Right atrium auricular region (tissue), 2 donors: ENCODE data around the gene SPNS3. TPM values are rescaled to one million over a fixed set of nuclear protein-coding genes. Genes with fewer than 3 reads are reported as not detected.

ENCODE experiments used
- DNase-seq: peaks from one replicate; pipeline ENCODE4 v3.0.0-alpha.2; 2019; ENCODE audit warnings: low spot score
- H3K27ac ChIP-seq, 2 donors: fragments of 200-600 bp; sonication (generic); 1 replicate in 1 of 2; 2 replicates in 1 of 2; pipeline ENCODE4 v1.5.1; 2016 to 2019
- H3K27me3 ChIP-seq, 2 donors: fragments of 200-600 bp; sonication (generic); one replicate each; pipeline versions ENCODE4 v1.5.1 to v1.6.0; 2017 to 2019
- H3K36me3 ChIP-seq: fragments of 200-600 bp; sonication (generic); one replicate; pipeline ENCODE4 v1.5.1; 2016
- H3K4me1 ChIP-seq, 2 donors: fragments of 200-600 bp; sonication (generic); one replicate each; pipeline versions ENCODE4 v1.5.1 to v1.6.0; 2017 to 2019
- H3K4me3 ChIP-seq, 2 donors: fragments of 200-600 bp; sonication (generic); 1 replicate in 1 of 2; 2 replicates in 1 of 2; pipeline ENCODE4 v1.5.1; 2017 to 2019; ENCODE audit warnings: mild to moderate bottlenecking in 1 of 2, moderate library complexity in 1 of 2
- H3K9me3 ChIP-seq, 2 donors: fragments of 200-600 bp; sonication (generic); one replicate each; pipeline ENCODE4 v1.5.1; 2019
- total RNA-seq, 2 donors: library from RNA; depleted of rRNA; stranded (reverse); fragments of >200 nt; gene quantifications; one replicate each; pipeline ENCODE4 v1.1.0, GENCODE V29; 2016
- TF ChIP-seq, protein P1 (sequence below), 2 donors: fragments of 200-600 bp; sonication (generic); IDR thresholded peaks; one replicate each; pipeline ENCODE4 v1.5.1; 2019; ENCODE audit warnings: antibody characterized with exemption in 2 of 2

SPNS3 gene
- total RNA-seq, 2 donors from 2014 or later = not detected

- Histone ChIP-seq H3K36me3 (no peaks in the 10 kb centered on the region), H3K4me1 (no peaks in the 10 kb centered on the region), H3K27ac (no peak overlapping the region), H3K9me3 (no peaks in the 10 kb centered on the region), H3K27me3 (no peaks in the 10 kb centered on the region), H3K4me3 (no peak overlapping the region)
- DNase-seq = no peak
- TF ChIP-seq, protein P1, sequence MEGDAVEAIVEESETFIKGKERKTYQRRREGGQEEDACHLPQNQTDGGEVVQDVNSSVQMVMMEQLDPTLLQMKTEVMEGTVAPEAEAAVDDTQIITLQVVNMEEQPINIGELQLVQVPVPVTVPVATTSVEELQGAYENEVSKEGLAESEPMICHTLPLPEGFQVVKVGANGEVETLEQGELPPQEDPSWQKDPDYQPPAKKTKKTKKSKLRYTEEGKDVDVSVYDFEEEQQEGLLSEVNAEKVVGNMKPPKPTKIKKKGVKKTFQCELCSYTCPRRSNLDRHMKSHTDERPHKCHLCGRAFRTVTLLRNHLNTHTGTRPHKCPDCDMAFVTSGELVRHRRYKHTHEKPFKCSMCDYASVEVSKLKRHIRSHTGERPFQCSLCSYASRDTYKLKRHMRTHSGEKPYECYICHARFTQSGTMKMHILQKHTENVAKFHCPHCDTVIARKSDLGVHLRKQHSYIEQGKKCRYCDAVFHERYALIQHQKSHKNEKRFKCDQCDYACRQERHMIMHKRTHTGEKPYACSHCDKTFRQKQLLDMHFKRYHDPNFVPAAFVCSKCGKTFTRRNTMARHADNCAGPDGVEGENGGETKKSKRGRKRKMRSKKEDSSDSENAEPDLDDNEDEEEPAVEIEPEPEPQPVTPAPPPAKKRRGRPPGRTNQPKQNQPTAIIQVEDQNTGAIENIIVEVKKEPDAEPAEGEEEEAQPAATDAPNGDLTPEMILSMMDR (IDR thresholded peaks at IDR 0.05) = no peak
Measured at GRCh38 chr17:4394208-4395110, 39.3 kb upstream of the SPNS3 start.

DNA sequence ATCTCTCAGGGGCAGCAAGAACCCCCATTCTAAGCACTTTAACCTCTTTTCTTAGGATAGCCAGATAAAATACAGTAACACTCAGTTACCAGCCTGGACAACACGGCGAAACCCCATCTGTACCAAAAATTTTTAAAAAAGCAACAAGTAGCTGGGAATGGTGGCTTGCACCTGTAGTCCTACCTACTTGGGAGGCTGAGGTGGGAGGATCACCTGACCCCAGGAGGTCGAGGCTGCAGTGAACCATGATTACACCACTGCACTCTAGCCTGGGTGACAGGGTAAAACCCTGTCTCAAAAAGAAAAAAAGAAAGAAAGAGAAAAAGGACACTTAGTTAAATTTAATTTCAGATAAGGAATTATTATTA is 38.6 kb upstream of the SPNS3 start:
- Histone ChIP-seq H3K4me3 (no peak overlapping the region), H3K27ac (no peak overlapping the region), H3K9me3 (no peaks in the 10 kb centered on the region), H3K27me3 (no peaks in the 10 kb centered on the region), H3K36me3 (no peaks in the 10 kb centered on the region), H3K4me1 (no peaks in the 10 kb centered on the region)
- TF ChIP-seq, protein P1 (IDR thresholded peaks at IDR 0.05) = no peak
- no peak for DNase-seq

DNA sequence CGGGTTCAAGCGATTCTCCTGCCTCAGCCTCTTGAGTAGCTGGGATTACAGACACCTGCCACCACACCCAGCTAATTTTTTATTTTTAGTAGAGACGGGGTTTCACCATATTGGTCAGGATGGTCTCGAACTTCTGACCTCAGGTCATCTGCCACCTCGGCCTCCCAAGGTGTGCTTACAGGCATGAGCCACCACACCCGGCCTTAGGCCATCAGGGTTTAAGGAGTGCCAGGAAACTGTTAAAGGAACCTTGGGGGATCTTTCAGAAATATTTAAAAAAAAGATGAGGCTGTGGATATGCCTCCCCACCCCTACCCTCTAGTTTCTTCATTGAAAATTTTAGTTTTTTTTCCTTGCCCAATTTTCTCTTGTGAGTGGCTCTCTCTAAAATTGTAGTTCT is 35.9 kb upstream of the SPNS3 start:
- no peak for DNase-seq
- Histone ChIP-seq H3K27ac (no peak overlapping the region), H3K36me3 (no peaks in the 10 kb centered on the region), H3K4me3 (no peak overlapping the region), H3K4me1 (no peaks in the 10 kb centered on the region), H3K27me3 (no peaks in the 10 kb centered on the region), H3K9me3 (no peaks in the 10 kb centered on the region)
- TF ChIP-seq, protein P1 (IDR thresholded peaks at IDR 0.05) = no peak

DNA sequence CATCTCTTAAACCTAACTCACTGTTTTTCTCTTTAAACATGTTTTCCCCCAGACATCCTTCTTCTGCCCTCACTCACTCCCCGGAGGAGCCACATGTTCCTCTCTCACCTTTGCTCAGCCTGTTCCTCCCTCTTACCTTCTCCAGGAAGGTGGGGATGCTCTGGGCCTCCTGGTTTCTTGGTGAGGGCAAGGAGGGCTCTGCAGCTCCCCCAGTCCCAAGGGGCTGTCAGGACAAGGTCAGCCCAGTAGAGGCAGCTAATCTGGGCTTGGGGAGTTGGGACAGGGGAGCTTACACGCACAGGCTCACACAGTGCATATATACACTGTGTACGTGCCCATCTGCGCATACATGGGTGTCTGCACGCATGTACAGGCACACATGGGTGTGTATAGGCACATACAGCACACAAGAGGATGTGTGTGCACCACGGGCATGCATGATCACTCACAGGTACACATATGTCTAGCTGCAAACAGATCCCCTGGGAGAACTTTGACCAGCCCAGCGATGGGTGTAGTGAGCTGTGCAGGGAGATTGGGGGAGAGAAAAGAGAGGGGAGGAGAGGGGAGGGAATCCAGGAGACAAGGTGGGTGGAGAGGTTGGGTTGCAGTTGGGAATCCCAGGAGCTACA is 28.6 kb upstream of the SPNS3 start:
- no peaks in the 10 kb centered on the region for H3K27me3 ChIP-seq
- no peaks in the 10 kb centered on the region for H3K36me3 ChIP-seq
- TF ChIP-seq, protein P1 (IDR thresholded peaks at IDR 0.05) = no peak

DNA sequence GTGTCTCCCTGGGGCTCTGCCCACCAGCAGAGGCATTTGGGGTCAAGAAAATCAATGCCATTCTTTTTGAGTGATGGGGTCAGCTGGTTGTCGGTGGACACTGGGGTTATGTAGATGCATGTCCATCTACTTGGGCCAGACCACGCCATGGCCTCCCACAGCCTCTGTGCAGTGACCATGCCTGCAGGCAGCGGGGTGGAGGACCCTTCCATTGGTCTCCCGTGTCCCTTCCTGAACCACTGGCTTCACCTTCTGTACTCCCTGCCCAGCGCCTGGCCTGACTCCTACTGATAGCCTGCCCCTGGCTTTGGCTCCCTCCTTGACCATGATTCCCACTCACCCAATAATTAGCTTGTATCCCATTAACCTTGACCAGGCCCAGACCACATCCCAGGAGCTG is 28.0 kb upstream of the SPNS3 start:
- Histone ChIP-seq H3K9me3 (no peaks in the 10 kb centered on the region), H3K27ac (no peak overlapping the region), H3K4me3 (no peak overlapping the region), H3K27me3 (no peaks in the 10 kb centered on the region), H3K36me3 (no peaks in the 10 kb centered on the region), H3K4me1 (no peaks in the 10 kb centered on the region)
- TF ChIP-seq, protein P1 (IDR thresholded peaks at IDR 0.05) = no peak
- DNase-seq = no peak

More for the DNA sequence above, 28.6 kb upstream of the SPNS3 start:
- Histone ChIP-seq H3K9me3 (no peaks in the 10 kb centered on the region), H3K4me1 (no peaks in the 10 kb centered on the region), H3K27ac (no peak overlapping the region), H3K4me3 (no peak overlapping the region)
- no peak for DNase-seq
